ENCODE data around the gene DNAJB13.

Gene DNAJB13

GRCh38 chr11:73951797-73952196 lies 971 bp downstream of the DNAJB13 start:
- no peak for DNase-seq

DNA sequence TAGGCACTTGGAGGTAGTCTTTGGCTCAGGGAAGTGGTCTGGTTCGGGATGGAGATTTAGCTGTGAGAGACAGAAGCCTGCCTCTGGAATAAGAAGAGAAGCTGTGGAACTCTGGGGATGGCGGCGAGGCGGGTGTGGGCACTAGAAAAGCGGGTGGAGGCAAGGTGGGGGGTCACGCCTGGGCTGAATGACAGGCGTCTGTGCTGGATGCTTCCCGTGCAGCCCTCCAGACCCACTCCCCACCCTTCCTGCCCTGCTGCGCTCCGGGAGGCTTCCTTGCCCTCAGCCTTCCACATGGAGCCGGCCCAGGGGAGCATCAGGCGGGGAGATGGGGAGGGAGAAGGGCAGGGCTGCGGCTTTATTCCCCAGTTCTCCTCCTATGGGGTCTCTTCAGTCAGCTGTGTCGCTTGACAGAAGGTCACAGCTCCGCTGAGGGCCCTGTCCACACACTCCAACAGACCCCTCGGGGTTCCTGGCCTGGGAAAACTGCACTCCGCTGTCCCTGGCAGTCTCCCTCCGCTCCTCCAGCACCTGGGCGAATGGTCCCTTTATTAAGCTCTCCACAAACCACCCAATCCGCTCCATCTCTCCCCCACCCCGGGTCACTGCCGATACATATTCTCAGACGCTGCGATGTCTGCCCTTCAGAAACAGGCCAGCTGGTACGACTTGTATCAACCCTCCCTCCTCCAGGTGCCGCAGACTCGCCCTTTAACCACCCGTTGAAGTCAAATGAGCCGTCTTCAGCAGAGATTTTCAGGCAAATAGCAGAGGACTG lies 6.2 kb downstream of the DNAJB13 start:
- no peak for DNase-seq

DNA sequence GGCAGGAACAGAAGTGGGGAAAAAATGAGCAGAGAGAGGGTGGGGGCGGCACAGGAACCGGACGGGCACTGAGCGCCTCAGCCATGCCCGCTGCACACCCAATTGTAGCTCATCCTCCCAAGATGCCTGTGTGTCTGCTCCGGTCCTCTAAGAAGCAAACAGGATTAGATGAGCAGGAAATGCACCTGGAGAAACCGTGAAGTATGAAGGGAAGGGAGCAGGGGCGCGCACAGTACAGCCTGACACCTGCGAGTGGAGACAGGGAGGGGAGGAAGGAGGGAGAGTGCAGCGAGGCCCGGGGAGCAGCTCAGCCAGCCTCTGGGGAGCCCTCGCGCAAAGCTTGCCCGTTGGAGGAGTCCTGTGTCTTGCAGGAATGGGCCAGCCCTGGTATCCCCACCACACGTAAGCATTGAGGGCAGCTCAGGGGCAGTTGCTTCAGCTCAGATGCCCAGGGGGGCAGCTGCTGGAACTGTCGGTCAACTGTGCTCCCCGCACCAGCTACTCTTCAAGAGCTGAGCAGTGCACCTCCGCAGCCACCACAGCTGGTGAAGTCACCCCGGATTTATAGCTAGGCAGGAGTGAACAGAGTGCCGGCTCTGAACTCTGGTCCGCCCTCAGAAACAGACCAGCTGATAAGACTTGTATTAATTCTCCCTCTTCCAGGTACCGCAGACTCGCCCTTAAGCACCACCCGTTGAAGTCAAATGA lies 7.0 kb downstream of the DNAJB13 start:
- DNase-seq = no peak

- DNase-seq = no peak
These were observed 7.8 kb downstream of the DNAJB13 start for GRCh38 chr11:73958521-73959141.

- peak in 17 of 58 donors; percentile 3 to 65 (median 18) for DNase-seq
These were observed 10.5 kb downstream of the DNAJB13 start for GRCh38 chr11:73961321-73961720.

GRCh38 chr11:73962101-73962705 lies 11.4 kb downstream of the DNAJB13 start:
- peak in 13 of 58 donors; percentile 6 to 35 (median 20) for DNase-seq

GRCh38 chr11:73963861-73964260 lies 13.0 kb downstream of the DNAJB13 start:
- DNase-seq = no peak

GRCh38 chr11:73965076-73965763 lies 14.4 kb downstream of the DNAJB13 start:
- no peak for DNase-seq

DNA sequence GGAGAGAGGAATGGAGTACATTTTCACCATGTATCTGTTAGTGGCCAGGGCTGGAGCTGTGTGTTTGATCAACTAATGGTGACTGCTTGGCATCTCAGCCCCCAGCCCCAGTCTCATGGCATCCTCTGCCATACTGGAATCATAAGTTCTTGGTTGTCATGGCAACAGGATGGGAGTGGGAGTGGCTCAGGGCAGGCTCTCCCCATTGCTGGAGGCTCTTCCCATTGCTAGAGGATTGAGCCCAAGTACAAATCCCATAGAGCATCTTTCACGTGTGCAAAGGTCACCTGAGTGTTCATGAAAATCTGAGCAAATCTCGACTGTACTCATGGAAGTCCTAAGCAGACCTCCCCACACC lies 14.9 kb downstream of the DNAJB13 start:
- DNase-seq = no peak

DNA sequence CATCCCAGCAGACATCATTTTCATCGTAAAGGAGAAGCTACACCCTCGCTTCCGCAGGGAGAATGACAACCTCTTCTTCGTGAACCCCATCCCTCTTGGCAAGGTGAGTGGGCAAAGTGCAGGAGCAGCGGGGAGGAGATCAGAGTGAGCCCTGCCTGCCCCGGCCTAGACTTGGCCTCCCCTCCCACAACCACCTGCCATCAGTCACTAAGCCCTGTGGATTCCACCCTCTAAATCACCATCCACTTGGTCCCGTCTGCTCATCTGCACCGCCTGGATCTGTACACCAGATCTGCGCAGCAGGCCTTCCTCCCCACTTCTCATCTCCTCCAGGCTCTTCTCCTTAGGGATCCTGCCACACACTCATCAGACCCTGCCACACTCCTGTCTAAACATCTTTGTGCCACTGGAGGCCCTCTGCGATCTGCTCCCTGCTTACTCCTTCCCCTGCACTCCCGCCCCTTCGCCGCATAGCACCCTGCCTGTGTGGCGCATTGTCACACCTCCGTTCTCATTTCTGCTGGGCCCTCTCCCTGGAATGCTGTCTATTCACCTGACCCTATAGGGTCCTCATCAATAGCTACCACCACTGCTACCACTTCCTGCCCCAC lies 17.6 kb downstream of the DNAJB13 start:
- no peak for DNase-seq

DNA sequence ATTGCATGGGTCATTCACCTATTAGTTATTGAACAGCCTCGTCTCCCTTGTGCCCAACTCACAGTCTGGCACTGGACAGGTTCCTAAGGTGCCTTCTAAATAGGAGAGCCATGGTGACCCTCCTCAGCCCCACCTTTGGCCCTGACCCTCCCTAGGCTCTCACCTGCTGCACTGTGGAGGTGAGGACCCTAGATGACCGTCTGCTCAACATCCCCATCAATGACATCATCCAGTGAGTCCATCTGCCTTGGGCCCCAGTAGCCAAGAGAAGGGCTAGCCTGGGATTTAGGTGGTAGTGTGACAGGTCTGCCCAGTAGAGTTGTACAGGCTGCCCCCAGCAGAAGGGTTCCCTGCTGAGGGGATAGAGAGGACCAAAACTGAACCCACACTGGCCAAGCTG lies 18.3 kb downstream of the DNAJB13 start:
- no peak for DNase-seq

DNA sequence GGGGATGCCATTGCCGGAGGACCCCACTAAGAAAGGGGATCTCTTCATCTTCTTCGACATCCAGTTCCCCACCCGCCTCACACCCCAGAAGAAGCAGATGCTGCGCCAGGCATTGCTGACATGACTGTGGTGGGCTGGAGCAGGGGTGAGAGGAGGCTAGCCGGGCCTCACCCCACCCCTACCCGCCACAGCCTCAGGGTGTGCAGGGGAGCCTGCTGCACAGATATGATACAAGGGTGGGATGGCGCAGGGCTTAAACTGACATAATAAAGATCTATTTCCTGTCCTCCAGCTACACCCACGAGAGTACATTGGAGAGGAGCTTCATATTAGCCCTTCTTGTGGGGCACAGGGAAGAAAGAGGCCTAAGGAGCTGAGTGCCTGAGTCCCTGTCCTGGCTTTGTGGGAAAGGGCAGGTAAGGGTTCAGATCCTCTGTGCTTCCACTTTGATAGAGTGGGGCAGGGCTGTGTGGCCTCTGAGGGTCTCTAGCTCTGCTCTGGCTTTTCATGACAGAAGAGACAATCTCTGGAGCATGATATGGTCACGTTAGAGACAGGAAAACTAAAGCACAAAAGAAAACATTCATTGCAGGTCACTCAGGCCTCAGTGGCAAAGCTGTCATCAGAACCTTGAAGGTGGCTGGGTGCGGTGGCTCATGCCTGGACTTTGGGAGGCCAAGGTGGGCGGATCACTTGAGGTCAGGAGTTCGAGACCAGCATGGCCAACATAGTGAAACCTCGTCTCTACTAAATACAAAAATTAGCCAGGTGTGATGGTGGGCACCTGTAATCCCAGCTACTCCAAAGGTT lies 19.4 kb downstream of the DNAJB13 start:
- no peak for DNase-seq

DNA sequence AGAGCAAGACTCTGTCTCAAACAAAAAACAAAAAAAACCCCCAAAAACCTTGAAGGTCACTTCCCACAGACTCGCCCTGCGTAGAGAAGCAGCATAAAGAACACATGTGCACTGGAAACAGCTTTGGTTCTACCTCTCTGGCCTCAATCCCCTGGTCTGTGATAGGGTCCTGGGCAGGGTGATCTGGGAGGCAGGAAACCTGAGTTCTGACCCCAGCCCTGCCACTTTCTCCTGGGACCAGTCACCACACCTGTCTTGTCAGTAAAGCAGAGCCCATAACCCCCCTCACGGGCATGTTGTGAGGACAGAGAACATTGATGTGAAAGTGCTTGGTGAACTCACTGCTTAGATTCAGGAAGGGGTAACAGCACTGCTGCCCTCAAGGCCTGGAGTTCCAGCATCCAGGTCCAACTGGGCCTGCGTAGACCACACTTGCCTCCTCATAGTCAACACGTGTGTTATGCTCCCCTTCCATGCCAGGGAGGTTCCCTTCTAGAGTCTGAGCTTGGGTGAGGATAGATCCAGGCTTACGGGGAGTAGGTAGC lies 20.4 kb downstream of the DNAJB13 start:
- no peak for DNase-seq

- DNase-seq = no peak
These were observed 21.4 kb downstream of the DNAJB13 start for GRCh38 chr11:73972187-73972586.

DNA sequence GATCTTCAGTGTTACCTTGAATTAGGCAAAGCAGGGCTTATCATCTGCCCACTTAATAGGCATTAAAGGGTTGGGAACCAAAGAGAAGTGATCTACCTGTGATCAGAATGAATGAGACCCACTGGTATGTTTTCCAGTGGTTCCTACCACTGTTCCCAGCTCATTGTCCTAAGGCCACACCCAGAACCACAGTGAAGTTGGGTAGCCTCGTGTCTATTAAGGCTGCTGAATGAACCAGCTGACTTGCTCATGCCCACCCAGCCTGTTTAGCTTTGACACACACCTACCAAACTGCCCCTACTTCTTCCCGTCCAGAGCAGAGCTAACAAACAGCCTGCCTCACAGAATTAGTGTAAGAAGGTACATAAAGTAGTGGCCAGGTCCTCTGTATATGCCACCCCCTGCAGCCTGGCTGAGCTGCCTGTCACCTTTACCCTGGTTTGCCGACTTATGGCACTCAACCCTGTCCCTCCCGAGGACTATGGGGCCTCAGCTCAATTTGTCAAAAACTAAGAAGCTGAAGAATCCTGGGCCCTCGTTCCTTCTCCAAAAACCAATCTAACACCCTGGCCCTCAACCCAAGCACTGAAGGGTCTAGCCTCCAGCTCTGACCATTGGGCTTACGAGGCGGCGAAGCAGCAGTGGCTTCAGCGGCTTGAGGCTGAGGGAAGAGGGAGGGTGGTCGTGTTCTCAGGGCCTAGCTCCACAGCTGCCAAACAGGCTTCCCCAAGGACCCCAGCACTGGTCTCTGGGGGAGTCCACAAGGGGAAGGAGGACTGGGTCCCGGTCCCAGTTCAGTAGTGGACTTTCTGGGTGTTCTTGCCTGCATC lies 22.0 kb downstream of the DNAJB13 start:
- DNase-seq = no peak

- no peak for DNase-seq
These were observed 24.0 kb downstream of the DNAJB13 start for GRCh38 chr11:73974604-73975478.

DNA sequence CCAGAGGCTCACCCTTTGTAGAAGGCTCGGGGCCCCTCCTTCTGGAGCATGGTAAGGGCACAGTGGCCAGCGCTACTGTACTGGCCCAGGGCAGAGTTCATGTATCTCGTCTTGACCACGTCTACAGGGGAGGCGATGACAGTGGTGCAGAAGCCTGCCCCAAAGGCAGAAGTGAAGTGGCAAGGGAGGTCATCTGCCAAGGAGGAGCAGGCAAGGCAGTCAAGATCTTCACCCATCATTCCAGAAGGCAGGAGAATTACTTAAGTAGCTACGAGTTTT lies 24.6 kb downstream of the DNAJB13 start:
- no peak for DNase-seq

Data from anterior cingulate cortex (tissue), 58 donors.